HG02885 (cell line): ENCODE measurements around the gene ABHD16B.
"Not testable (repeated sequence)": the region's sequence is repeated elsewhere in the genome, so short reads cannot be mapped to it uniquely, and the experiment has no call there.

Experiments
- ATAC-seq: cut with Tn5 transposase; IDR thresholded peaks from one replicate; pipeline ENCODE4 v1.9.1; 2021; ENCODE audit warnings: mild to moderate bottlenecking; ENCODE audit not compliant: unreplicated experiment, poor library complexity

The ABHD16B gene

GRCh38 chr20:63854069-63854765 lies 7.1 kb upstream of the ABHD16B start:
- no peak for ATAC-seq

DNA sequence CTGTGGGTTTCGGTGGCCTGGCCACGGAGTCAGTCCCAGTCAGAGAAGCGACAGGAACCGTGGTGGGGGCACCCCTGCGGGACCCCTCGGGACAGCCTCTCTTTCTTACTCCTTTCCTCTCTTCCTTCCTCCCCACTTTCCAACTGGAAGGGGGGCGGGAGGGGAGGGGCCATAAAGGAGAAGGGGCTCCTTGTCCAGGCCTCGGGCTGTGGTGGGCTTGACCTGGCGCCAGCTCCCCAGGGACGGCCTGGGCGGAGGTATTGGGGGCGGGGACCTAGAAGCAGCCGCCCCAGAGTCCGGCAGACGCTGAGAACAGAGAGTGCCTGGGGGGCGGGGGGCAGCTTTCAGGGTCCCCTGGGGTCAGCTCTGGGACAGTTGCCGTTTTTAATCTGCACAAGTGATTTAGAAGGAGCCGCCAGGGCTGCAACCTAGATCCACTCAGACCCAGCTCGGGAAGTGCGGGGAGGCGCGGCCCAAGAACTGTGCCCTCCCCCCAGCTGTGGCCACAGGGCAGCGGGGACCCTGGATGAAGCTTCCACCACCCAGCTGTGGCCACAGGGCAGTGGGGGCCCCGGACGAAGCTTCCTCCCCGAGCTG lies 6.4 kb upstream of the ABHD16B start:
- ATAC-seq = no peak

- no peak for ATAC-seq
Observed at GRCh38 chr20:63855363-63856097, 5.8 kb upstream of the ABHD16B start.

- no peak for ATAC-seq
Observed at GRCh38 chr20:63856098-63856511, 5.2 kb upstream of the ABHD16B start.

DNA sequence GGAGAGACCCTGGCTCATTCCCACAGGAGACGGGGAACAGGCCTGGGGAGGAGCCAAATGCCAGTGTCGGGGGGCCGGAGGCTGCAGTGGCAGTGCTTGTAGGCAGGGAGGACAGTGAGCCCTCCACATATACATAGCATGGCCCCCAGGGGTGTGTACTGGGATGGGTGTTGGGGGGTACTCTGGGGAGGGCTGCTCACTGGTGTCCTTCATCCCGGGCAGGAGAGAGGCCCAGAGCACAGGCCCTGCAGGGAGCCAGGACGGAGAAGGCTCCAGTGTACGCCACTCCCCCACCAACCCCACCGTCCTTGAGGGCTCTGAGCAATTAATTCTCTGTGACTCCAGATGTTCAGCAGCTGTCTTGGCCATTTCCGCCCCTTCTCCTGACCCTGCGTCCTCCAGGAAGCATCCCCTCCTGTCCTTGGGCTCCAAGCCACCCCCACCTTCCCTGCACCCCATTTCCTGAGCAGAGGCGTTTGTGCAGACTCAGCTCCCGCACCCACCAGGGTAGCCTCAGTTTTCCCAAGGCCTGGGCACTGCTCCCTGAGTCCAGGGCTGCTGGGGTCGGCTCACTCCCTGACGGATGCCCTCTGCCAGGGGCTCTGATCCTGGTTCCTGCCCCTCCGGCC lies 3.4 kb upstream of the ABHD16B start:
- no peak for ATAC-seq

DNA sequence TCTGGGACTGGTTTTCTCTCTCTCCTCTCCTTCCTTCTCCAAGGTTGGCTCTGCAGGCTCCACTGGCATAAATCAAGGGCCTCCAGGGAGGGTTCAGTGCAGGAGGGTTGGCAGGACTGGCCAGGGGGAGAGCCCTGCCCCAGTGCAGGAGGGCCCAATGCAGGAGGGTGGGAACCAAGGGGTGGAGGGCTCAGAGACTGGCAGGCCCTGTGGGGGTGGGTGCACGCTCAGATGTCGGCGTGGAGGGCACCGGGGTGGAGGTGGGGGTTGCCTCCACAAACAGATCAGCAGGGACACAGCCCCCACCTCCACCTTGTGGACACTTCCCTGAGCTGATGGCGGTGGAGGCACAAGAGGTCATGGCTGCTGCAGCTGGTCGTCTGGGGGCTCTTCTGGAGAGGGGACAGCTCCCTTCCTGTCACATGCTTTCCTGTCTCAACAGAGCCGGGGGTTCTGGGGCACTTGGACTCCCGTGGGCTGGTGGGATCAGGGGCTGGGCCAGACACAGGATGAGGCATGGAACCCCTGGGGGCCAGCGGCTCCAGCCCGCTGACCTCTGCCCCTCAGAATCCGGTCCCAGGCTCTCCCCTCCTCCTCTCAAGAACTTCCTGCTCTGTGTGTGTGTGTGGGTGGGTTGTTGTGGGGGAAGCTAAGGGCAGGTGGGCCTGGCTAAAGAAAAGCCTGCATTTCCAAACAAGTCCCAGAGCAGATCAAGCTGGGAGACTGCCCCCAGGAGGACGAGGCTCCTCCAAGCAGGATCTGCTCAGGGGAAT lies 2.7 kb upstream of the ABHD16B start:
- no peak for ATAC-seq

DNA sequence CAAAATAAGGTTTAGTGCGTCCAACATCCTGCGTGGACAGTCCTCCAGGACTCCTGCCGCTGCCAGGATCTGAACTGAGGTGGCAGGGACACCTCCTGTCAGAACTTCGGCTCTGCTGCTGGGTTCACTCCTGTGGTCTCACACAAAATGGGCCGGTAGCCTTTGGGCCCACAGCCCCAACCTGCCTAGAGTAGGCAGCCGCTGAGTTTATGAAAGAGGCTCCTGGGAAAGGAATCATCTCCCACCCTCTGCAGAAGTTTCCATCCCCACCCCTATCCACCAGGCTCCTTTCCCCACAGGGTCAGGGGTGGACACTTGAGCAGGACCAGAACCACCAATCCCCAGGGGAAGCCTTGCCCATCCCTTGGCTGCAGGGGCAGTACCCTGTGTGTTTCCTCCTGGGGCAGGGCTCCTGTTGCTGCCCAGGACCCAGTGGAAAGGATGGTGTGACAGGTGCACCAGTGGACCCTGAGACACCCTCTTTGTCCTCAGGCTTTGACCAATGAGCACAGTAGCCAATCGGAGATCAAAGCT lies 2.1 kb upstream of the ABHD16B start:
- ATAC-seq = no peak

DNA sequence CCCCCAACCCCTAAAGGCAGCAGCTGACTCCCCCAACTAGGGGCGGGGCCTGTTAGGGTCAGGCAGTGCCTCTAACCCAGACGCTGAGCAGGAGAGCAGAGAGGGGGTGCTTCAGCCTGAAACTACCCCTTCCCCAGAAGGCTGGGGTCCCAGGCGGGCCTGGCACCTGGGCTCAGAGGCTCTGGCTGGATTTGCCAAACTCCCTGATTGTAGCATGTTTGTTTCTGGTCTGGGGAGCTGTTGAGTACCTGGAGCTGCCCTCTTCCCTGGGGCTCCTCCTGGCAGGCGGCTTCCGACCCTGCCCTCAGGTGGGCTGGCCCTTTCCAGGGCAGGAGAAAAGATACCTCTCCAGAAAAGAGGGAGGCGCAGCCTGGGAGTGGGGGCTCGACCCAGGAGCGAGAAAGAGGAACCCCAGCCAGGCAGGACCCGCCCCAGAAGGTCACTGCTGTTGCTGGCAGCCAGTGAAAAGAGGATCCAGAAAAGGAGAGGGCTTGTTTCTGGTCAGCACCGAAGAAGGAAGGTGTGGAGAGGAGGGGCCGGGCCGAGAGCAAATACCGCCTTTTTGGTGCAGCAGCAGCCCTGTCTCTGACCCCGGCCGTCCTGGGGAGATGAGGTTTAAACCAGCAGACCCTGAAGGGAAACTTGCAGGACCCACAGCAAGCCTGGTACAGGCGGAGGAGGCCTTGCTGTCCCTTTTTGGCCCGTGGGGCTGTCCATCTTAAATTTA lies 810 bp upstream of the ABHD16B start:
- ATAC-seq = no peak

- ATAC-seq = no peak
Observed at GRCh38 chr20:63861981-63862901, 943 bp downstream of the ABHD16B start.

GRCh38 chr20:63863021-63863797 lies 1.9 kb downstream of the ABHD16B start:
- ATAC-seq = no peak

- peak; percentile 68 for ATAC-seq
Observed at GRCh38 chr20:63863798-63864544, 2.7 kb downstream of the ABHD16B start.

DNA sequence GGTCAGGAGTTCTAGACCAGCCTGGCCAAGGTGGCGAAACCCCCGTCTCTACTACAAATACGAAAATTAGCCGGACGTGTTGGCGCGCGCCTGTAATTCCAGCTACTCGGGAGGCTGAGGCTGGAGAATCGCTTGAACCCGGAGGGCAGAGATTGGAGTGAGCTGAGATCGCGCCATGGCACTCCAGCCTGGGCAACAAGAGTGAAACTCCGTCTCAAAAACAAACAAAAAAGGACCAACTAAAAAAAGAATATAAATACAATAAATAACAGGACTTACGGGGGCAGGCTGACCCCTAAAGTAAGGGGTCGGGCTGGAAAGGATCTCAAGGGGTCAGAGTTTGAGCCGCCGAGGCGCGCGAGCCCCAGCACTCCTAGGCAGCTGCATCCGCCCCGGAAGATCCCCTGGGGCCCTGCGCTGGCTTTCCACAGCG lies 3.3 kb downstream of the ABHD16B start:
- peak; percentile 3 for ATAC-seq

DNA sequence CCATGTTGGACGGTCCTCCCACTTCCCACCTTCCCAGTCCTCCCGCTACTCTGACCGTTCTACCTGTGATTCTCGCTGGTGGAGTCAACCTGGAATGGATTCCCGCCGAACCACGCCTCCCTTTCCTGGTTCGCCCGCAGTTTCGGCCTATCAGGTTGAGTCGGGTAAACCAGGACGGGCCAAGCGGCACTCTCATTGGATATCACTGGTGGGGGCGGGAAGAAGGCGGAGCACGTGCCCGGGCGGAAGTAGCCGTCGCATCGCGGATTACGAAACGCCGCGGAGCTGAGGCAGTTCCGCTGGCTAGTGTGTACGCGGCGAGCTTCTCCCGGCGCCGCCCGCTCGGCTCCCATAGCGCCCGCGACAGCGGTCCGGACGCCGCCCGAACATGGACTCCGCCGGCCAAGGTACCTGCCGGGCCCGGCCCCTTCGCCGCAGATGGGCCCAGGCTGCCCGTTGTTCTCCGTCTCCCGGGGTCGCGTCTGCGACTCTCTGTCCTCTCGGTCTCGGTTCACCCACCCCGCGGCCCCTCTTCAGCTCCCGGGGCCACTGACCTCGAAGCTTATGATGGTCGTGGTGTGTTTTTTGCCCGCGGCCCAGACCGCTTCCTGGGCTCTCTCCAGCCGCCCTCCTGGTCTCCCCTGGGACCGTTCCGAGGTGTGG lies 3.8 kb downstream of the ABHD16B start, which contains the start of gene TPD52L2:
Gene TPD52L2, plus strand, starts transcription at position 293 of the 663 bp plus-strand sequence. Its CDS starts 96 bp downstream, at position 389.
- peak; percentile 80 for ATAC-seq

DNA sequence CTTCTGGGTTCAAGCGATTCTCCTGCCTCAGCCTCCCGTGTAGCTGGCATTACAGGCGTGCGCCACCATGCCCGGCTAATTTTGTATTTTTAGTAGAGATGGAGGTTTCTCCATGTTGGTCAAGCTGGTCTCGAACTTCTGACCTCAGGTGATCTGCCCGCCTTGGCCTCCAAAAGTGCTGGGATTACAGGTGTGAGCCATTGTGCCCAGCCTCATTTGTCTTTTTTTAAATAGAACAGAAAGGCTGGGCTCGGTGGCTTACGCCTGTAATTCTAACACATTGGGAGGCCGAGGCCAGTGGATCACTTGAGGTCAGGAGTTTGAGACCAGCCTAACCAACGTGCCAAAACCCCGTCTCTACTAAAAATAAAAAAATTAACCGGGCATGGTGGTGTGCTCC lies 5.7 kb downstream of the ABHD16B start:
- not testable (repeated sequence) for ATAC-seq

DNA sequence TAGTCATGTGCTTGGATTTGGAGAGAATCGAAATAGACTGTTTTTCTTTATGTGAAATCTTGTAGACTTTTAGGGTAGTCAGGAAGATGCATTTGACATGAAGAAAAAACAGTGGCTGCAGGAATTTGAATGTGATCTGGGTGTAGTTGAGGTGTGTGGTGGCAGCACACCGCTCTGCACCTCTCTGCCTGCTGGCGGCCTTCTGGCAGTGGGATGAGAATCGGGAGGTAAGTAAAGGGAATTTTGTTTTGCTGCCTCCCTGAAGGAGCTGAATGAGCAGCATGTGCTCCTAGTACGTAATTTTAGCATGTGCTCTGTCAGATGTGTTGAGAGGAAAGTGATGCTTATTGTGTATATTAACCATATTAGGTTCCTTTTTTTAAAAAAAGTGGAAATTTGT lies 7.0 kb downstream of the ABHD16B start:
- ATAC-seq = no peak

- no peak for ATAC-seq
Observed at GRCh38 chr20:63873477-63873971, 12.2 kb downstream of the ABHD16B start.
